AG10803 (cell line): ENCODE measurements around the gene CASKIN2.

Experiments
- DNase-seq: peaks from one replicate; pipeline ENCODE4 v3.0.0; 2010; ENCODE audit warnings: low read depth
- H3K4me3 ChIP-seq: 2 replicates; pipeline ENCODE4 v1.5.1; 2011; ENCODE audit warnings: mild to moderate bottlenecking, low read length, control low read depth
- TF ChIP-seq, protein P1 (sequence below): conservative IDR thresholded peaks from 2 replicates; pipeline ENCODE4 v1.5.1; 2011; ENCODE audit warnings: mild to moderate bottlenecking, low read length, control low read depth, inconsistent platforms

CASKIN2 gene, protein sequence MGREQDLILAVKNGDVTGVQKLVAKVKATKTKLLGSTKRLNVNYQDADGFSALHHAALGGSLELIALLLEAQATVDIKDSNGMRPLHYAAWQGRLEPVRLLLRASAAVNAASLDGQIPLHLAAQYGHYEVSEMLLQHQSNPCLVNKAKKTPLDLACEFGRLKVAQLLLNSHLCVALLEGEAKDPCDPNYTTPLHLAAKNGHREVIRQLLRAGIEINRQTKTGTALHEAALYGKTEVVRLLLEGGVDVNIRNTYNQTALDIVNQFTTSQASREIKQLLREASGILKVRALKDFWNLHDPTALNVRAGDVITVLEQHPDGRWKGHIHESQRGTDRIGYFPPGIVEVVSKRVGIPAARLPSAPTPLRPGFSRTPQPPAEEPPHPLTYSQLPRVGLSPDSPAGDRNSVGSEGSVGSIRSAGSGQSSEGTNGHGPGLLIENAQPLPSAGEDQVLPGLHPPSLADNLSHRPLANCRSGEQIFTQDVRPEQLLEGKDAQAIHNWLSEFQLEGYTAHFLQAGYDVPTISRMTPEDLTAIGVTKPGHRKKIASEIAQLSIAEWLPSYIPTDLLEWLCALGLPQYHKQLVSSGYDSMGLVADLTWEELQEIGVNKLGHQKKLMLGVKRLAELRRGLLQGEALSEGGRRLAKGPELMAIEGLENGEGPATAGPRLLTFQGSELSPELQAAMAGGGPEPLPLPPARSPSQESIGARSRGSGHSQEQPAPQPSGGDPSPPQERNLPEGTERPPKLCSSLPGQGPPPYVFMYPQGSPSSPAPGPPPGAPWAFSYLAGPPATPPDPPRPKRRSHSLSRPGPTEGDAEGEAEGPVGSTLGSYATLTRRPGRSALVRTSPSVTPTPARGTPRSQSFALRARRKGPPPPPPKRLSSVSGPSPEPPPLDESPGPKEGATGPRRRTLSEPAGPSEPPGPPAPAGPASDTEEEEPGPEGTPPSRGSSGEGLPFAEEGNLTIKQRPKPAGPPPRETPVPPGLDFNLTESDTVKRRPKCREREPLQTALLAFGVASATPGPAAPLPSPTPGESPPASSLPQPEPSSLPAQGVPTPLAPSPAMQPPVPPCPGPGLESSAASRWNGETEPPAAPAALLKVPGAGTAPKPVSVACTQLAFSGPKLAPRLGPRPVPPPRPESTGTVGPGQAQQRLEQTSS (N-terminal part only)

DNA sequence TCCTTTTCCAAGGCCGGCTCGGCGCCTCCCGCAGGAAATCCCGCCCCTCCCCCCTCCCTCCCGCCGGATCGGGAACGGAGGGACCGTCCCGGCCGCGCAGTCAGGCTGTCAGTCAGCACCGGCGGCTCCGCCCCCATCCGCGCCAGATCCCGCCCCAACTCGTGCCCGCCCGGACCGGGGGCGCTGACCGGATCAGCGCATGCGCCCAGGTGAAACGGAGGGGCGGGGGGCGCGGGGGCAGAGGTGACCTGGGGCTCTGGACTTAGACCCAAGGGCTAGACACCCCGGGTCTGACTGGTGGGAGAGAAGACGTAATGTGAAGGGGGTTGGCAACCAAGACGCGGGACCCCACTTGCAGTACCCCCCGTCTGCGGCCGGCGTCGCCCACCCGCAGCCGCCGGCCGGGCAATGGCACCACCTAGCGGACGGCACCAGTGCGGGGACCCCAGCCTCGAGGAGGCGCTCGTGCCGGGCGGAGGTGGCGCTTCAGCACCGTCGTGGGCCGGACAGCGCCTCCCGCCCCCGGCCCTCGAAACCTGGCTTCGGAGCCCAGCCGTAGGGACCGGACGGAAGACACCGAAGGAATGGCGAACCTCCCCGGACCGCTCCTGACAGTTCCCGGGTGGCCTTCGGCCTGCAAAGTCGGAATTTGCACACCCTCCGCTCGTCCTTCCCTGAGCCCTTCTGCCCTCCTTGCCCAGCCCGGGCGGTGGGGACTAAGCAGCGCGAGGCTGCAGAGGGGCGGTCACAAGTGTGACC, at the start of gene CASKIN2:
CASKIN2 (minus strand) TSS at position 42 of the 759 bp plus-strand sequence. CDS start 1,733 bp downstream, outside the sequence.
- H3K4me3 ChIP-seq: peak within 1 kb of the TSS; percentile 75
- TF ChIP-seq, protein P1, sequence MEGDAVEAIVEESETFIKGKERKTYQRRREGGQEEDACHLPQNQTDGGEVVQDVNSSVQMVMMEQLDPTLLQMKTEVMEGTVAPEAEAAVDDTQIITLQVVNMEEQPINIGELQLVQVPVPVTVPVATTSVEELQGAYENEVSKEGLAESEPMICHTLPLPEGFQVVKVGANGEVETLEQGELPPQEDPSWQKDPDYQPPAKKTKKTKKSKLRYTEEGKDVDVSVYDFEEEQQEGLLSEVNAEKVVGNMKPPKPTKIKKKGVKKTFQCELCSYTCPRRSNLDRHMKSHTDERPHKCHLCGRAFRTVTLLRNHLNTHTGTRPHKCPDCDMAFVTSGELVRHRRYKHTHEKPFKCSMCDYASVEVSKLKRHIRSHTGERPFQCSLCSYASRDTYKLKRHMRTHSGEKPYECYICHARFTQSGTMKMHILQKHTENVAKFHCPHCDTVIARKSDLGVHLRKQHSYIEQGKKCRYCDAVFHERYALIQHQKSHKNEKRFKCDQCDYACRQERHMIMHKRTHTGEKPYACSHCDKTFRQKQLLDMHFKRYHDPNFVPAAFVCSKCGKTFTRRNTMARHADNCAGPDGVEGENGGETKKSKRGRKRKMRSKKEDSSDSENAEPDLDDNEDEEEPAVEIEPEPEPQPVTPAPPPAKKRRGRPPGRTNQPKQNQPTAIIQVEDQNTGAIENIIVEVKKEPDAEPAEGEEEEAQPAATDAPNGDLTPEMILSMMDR: peak; percentile 70
- DNase-seq: peak; percentile 85

DNA sequence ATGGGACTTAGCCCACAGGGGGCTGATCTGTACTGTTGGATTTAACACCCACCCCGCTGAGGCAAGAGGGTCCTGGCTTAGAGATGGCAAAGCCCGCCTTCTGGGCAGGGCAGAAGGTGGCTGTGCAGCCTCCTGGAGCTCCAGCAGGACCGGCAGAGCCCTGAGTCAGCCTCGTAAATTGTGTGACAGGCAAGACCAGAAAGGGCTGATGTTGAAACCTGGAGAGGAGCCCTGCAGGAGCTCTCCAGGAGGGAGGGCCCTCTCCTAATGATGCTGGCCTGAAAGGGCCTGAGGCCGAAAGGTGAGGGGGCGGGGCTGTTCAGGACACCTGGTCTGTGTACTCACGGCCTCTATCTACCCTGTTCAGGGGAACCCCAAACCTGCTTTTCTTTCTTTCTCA, 49.7 kb upstream of the CASKIN2 start:
- H3K4me3 ChIP-seq: no peak overlapping the region
- TF ChIP-seq, protein P1: no peak
- DNase-seq: peak; percentile 54

DNA sequence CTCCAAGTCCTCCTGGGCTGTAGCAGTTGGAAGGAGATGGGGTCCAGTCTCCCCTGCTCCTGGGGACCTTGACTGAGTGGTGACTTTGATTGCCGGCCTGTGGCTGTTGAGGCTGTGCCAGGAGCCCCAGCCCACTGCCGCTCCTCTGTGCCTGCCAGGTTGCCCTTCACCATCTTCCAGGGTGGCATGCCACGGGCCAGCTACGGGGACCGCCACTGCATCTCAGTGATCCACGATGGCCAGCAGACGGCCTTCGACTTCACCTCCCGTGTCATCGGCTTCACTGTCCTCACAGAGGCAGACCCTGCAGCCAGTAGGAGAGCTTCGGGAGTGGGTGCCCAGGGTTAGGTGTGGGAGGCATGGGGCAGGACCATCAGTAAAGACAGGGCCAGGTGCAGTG, 48.9 kb upstream of the CASKIN2 start:
- TF ChIP-seq, protein P1: no peak
- no peak for DNase-seq
- H3K4me3 ChIP-seq: no peak overlapping the region

DNA sequence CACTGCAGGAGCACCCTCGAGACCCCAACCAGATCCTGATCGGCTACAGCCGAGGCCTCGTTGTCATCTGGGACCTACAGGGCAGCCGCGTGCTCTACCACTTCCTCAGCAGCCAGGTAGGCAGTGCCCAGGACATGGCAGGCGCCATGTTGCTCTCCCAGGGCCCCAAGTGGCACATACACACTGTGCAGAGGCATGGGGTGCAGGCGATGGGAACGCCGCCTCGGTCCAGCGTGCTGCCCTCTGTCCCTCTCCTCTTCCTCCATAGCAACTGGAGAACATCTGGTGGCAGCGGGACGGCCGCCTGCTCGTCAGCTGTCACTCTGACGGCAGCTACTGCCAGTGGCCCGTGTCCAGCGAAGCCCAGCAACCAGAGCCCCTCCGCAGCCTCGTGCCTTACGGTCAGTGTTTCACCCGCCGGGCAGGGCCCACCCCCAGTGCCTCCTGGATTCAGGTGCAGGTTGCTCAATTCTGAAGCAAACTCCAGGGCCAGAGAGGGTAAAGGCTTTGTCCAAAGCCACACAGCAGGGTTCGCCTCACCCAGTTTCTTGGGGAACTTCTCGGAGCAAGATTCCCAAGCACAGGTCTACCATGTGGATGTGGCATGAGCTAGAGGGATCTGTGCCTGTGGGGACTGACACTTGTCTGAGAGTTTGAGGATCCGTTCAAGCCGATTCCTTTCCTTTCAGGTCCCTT, 47.9 kb upstream of the CASKIN2 start:
- no peak overlapping the region for H3K4me3 ChIP-seq
- TF ChIP-seq, protein P1: no peak
- no peak for DNase-seq

DNA sequence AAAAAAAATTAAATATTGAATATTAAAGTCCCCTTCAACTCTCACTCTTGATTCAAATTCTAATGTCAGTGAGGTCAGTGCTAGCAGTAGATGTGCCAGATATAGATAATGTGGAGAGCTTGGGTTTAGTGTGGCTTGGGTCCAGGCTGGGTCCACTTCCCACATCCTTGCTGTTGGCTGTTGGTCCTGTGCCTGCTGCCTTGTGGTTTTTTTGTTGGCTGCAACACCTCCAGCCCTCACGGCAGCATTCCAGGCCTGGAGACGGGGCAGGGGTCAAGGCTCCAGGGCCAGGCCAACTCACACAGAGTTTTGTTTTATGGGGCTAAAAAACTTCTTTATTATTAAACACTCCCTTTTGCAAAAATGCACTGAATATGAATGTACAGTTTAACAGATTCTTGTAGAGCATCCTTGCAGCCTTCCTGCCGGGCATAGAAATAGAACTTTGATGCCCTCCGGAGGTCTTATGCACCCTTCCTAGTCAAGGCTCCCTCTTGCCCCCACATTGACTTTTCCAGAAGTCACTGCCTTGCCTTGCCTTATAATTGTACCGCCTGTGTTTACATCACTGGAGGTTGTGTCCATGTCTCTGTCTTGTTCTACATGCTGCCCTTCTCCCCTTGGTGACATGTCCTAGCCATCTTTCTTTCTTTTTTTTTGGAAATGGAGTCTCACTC, 46.7 kb upstream of the CASKIN2 start:
- TF ChIP-seq, protein P1: no peak
- no peak overlapping the region for H3K4me3 ChIP-seq
- DNase-seq: peak; percentile 76
